ENCODE measurements around the gene UBE2I.
"Not testable (repeated sequence)": the region's sequence is repeated elsewhere in the genome, so short reads cannot be mapped to it uniquely, and the experiment has no call there.

DNA sequence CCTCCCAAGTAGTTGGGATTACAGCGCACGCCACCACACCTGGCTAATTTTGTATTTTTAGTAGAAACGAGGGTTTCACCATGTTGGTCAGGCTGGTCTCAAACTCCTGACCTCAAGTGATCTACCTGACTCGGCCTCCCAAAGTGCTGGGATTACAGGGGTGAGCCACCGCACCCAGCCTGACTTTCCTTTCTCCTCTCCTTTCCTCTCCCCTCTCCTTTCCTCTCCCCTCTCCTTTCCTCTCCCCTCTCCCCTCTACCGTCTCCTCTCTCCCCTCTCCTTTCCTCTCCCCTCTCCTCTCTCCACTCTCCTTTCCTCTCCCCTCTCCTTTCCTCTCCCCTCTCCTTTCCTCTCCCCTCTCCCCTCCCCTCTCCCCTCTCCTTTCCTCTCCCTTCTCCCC is 17.2 kb upstream of the UBE2I start:
- TF ChIP-seq, protein P1, sequence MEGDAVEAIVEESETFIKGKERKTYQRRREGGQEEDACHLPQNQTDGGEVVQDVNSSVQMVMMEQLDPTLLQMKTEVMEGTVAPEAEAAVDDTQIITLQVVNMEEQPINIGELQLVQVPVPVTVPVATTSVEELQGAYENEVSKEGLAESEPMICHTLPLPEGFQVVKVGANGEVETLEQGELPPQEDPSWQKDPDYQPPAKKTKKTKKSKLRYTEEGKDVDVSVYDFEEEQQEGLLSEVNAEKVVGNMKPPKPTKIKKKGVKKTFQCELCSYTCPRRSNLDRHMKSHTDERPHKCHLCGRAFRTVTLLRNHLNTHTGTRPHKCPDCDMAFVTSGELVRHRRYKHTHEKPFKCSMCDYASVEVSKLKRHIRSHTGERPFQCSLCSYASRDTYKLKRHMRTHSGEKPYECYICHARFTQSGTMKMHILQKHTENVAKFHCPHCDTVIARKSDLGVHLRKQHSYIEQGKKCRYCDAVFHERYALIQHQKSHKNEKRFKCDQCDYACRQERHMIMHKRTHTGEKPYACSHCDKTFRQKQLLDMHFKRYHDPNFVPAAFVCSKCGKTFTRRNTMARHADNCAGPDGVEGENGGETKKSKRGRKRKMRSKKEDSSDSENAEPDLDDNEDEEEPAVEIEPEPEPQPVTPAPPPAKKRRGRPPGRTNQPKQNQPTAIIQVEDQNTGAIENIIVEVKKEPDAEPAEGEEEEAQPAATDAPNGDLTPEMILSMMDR (conservative IDR thresholded peaks at IDR 0.05; ENCODE audit: low read depth, low read length) = not testable (repeated sequence)
- not testable (repeated sequence) for TF ChIP-seq POLR2A, FOS (IDR thresholded peaks at IDR 0.05; ENCODE audit: low read depth, low read length)
